ENCODE data around the gene NR2F1-AS1. TPM values are rescaled to one million over a fixed set of nuclear protein-coding genes. Genes with fewer than 3 reads are reported as not detected.
A peak's percentile ranks its signal among the peaks of the same experiment; 100 is the strongest.

The NR2F1-AS1 gene
- total RNA-seq, 1 experiment from 2014 or later = 27.0 TPM

DNA sequence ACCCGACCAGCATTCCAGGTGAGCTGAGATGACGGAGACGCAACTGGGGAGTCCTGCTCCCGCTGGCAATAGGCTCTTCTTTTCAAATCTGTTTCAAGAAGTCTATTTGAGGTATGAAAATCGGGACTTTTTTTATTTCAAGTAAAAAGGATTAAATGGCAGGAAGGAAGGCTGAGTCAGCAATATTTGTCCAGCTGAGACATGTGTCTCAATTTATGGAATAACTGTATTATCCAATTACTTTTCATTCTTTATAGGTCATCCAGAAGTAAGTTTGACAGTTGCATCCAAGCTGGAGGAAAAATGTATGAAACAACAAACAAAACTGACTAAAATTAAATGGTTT is 221.1 kb downstream of the NR2F1-AS1 start:
- no peak for TF ChIP-seq POLR2AphosphoS5 (IDR thresholded peaks at IDR 0.05; ENCODE audit: low read depth, low read length)
- TF ChIP-seq REST (IDR thresholded peaks at IDR 0.05; ENCODE audit: insufficient read depth in 1 of 2, low read depth in 2 of 2, low read length in 1 of 2) = no peak
- no peak for TF ChIP-seq SIN3A (IDR thresholded peaks at IDR 0.05; ENCODE audit: borderline replicate concordance, insufficient read depth, low read depth, low read length)
- no peak for TF ChIP-seq TCF7L2 (IDR thresholded peaks at IDR 0.05; ENCODE audit: low read depth, low read length)
- TF ChIP-seq, protein P1, sequence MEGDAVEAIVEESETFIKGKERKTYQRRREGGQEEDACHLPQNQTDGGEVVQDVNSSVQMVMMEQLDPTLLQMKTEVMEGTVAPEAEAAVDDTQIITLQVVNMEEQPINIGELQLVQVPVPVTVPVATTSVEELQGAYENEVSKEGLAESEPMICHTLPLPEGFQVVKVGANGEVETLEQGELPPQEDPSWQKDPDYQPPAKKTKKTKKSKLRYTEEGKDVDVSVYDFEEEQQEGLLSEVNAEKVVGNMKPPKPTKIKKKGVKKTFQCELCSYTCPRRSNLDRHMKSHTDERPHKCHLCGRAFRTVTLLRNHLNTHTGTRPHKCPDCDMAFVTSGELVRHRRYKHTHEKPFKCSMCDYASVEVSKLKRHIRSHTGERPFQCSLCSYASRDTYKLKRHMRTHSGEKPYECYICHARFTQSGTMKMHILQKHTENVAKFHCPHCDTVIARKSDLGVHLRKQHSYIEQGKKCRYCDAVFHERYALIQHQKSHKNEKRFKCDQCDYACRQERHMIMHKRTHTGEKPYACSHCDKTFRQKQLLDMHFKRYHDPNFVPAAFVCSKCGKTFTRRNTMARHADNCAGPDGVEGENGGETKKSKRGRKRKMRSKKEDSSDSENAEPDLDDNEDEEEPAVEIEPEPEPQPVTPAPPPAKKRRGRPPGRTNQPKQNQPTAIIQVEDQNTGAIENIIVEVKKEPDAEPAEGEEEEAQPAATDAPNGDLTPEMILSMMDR (IDR thresholded peaks at IDR 0.05) = no peak
- Histone ChIP-seq H3K36me3 (ENCODE audit: control insufficient read depth, insufficient read depth, low read length) (no peaks in the 10 kb centered on the region), H3K27me3 (ENCODE audit: control insufficient read depth, insufficient read depth, low read length) (no peaks in the 10 kb centered on the region), H3K4me3 (ENCODE audit: low read depth in 2 of 2, low read length in 2 of 2) (no peak overlapping the region), H3K9me3 (ENCODE audit: control insufficient read depth, insufficient read depth, low read depth, low read length) (no peaks in the 10 kb centered on the region), H3K27ac (ENCODE audit: low read length) (peak overlapping the region; percentile 1; the same call in 1 of the 2 replicates), H3K4me1 (ENCODE audit: control insufficient read depth, insufficient read depth, low read length) (peaks cover 6% of the 10 kb centered on the region; the same call in 1 of the 2 replicates)
- intact Hi-C loops (cut with micrococcal nuclease; ENCODE audit: unreplicated experiment) (no loop called here), in situ Hi-C loops (cut with HindIII; ENCODE audit: low pct_unique_long_range_greater_than_20kb, low sequenced_read_pairs) (no loop called here)
- POLR2A ChIA-PET = no interaction called here
- BruUV-seq (replicated peaks) = no TSS peak
- CTCF ChIA-PET = no interaction called here
- DNase-seq (ENCODE audit: low read depth, low spot score) = no peak
- ATAC-seq = no peak

Other genes starting within 250 kb of the NR2F1-AS1 start
- gene NR2F1, start 2.0 kb upstream of the NR2F1-AS1 start, total RNA-seq (2021; ENCODE audit: unreplicated experiment) = 49.5 TPM
- gene POU5F2, start 160.4 kb upstream of the NR2F1-AS1 start, total RNA-seq (2021; ENCODE audit: unreplicated experiment) = 0.39 TPM

Measured in Panc1 (cell line).